RCC 7860 (cell line): ENCODE data around the gene SLC19A3.

ENCODE experiments used
- DNase-seq: peaks from one replicate; pipeline ENCODE4 v3.0.0-alpha.2; 2015; ENCODE audit warnings: low spot score
- FAIRE-seq: peaks from 2 replicates; lab custom pipeline; 2012; peaks lifted over from hg19 to GRCh38; lab: Jason Lieb, UNC

The SLC19A3 gene

GRCh38 chr2:227634201-227634600 lies 83.6 kb downstream of the SLC19A3 start:
- FAIRE-seq (no peak), DNase-seq (no peak)
